Glomerular visceral epithelial cell (primary cell): ENCODE results near the gene GASK1A.

Experiments used
- DNase-seq: peaks from one replicate; pipeline ENCODE4 v3.0.0-alpha.2; 2016; ENCODE audit errors: extremely low spot score

GASK1A gene

DNA sequence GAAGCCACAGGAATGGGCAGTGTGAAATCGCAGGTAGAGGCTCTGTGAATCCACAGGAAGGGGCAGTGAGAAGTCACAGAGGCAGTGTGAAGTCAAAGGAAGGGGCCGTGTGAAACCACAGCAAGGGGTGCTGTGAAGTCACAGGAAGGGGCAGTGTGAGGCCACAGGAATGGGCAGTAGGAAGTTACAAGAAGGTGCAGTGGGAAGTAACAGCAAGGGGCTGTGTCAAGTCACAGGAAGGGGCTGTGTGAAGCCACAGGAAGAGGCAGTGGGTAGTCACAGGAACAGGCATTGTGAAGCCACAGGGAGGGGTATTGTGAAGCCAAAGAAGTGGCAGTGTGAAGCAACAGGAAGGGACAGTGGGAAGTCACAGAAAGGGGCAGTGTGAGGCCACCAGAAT is 34.1 kb downstream of the GASK1A start:
- no peak for DNase-seq

DNA sequence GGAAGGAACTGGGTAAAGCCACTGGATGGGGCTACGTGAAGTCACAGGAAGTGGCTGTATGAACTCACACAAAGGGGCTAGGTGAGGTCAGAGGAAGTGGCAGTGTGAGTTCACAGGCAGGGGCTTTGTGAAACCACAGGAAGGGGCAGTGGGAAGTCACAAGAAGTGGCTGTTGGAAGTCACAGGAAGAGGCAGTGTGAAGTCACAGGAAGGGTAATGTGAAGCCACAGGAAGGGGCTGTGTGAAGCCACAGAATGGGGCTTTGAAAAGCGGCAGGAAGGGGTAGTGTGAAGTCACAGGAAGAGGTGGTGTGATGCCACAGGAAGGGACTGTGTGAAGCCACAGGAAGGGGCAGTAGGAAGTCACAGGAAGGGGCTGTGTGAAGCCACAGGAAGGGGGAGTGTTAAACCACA is 34.6 kb downstream of the GASK1A start:
- no peak for DNase-seq

DNA sequence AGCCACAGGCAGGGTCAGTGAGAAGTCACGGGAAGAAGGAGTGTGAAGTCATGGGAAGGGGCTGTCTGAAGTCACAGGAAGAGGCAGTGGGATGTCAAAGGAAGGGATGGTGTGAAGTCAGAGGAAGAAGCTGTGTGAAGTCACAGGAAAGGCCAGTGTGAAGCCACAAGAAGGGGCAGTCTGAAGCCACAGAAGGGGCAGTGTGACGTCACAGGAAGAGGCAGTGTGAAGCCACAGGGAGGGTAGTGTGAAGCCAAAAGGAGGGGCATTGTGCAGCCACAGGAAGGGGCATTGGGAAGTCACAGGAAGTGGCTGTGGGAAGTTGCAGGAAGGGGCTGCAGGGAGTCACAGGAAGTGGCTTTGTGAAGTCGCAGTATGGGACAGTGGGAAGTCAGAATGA is 35.1 kb downstream of the GASK1A start:
- no peak for DNase-seq

DNA sequence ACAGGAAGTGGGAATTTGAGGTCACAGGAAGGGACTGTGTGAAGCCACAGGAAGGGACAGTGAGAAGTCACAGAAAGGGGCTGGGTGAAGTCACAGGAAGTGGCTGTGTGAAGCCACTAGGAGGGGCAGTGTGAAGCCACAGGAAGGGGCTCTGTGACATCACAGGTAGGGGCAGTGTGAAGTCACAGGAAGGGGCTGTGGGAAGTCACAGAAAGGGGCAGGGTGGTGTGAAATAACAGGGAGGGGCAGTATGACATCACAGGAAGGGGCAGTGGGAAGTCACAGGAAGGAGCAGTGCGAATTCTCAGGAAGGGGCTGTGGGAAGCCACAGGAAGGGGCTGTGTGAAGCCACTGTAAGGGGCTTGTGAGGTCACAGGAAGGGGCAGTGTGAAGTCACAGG is 35.8 kb downstream of the GASK1A start:
- DNase-seq = no peak

DNA sequence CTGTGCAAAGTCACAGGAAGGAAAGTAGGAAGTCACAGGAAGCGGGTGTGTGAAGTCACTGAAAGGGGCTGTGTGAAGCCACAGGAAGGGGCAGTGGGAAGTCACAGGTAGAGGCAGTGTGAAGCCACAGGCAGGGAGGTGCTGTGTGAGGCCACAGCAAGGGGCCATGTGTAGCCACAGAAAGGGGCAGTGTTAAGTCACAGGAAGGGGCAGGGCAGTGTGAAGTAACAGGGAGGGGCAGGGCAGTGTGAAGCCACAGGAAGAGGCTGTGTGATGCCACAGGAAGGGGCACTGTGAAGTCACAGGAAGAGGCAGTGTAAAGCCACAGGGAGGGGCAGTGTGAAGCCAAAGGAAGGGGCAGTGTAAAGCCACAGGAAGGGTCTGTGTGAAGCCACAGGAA is 36.5 kb downstream of the GASK1A start:
- DNase-seq = no peak

DNA sequence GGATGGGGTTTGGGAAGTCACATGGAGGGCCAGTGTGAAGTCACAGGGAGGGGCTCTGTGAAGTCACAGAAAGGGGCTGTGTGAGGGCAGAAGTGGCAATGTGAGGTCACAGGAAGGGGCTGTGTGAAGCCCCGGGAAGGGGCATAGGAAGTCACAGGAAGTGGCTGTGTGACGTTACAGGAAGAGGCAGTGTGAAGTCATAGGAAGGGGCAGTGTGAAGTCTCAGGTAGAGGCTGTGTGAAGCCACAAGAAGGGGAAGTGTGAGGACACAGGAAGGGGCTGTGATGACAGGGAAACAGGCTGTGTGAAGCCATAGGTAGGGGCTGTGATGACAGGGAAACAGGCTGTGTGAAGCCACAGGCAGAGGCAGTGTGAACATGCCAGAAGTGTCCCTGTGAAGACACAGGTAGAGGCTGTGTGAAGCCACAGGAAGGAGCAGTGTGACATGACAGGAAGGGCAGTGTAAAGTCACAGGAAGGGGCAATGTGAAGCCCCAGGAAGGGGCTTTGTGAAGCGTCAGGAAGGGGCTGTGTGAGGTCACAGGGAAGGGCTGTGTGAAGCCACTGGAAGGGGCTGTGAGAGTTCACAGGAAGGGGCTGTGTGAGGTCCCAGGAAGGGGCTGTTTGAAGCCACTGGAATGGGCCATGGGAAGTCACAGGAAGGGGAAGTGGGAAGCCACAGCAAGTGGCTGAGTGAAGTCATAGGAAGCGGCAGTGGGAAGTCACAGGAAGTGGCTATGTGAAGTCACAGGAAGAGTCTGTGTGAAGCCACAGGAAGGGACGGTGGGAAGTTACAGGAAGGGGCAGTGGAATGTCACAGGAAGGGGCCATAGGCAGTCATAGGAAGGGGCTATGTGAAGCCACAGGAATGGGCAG is 37.1 kb downstream of the GASK1A start:
- DNase-seq = no peak

DNA sequence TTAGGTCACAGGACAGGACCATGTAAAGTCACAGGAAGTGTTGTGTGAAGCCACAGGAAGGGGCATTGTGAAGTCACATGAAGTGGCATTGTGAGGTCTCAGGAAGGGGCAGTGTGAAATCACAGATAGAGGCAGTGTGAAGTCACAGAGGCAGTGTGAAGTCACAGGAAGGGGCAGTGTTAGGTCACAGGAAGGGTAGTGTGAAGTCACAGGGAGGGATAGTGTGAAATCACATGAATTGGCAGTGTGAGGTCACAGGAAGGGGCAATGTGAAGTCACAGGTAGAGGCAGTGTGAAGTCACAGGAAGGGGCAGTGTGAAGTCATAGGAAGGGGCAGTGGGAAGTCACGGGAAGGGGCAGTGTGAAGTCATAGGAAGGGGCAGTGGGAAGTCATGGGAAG is 37.9 kb downstream of the GASK1A start:
- DNase-seq = no peak

DNA sequence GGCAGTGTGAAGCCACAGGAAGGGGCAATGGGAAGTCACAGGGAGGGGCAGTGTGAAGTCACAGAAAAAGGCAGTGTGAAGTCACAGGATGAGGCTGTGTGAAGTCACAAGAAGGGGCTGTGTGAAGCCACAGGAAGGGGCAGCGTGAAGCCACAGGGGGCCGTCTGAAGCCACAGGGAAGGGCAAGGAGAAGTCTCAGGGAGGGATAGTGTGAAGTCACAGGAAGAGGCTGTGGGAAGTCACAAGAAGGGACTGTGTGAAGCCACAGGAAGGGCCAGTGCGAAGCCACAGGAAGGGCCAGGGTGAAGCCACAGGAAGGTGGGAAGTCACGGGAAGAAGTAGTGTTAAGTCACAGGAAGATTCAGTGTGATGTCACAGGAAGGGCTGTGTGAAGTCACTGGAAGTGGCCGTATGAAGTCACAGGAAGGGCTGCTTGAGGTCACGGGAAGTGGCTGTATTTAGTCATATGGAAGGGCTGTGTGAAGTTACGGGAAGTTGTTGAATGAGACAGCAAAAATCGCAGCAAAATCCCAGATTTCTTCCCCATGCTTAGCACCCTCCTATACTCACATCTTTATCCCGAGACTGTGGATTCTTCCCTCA is 38.6 kb downstream of the GASK1A start:
- DNase-seq = no peak

DNA sequence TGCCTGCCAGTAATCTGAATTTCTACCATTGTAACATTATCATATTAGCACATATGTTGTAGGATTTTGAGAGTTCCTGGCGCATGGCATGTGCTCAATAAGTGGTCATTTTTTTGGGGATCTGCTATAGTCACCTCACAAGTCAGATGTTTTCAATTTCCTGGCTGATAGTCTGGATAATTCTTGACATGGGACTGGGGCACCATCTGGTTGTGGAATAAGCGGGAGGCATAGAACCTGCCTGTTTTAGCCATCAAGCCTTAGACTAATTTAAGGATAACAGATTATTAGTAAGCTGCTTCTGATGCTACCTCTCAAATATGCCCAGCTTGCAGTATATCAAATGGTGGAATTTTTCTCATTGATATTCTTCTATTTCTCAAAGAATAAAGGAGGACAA is 39.1 kb downstream of the GASK1A start:
- DNase-seq = no peak

DNA sequence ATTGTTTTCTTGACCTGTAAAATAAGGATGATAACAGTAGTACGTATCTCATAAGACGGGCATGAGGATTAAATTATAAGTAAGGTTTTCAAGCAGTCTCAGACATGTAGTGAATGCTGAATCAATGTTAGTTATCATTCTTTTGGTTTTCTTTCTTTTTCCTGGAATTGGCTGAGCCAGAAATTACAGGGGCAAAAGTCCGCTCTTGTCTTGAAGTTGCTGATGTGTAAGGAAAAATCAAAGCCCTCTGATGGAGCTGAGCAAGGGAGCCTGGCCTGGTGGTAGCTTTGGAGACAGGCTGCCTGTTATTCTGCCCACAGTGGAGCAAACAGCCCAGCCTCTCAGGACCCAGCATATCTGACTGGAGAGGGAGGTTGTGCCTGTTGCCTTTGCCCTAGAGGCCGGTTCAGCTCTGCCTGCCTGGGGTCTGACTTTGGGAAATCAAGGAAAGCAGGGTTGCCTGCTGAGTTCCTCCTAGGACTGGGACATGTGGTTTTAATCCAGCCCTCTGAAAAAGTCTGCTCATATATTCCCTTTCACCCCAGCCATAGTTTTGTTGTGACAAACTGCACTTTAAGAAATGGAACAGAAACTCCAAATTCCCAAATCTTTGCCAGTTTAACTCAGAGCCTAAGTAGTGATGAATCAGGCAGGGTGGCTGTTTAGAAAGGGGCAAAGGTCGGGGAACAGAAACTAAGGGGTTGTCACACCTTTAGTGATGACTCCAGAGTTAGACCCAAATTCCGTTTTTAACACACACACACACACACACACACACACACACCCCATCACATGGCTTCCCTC is 40.1 kb downstream of the GASK1A start:
- no peak for DNase-seq

DNA sequence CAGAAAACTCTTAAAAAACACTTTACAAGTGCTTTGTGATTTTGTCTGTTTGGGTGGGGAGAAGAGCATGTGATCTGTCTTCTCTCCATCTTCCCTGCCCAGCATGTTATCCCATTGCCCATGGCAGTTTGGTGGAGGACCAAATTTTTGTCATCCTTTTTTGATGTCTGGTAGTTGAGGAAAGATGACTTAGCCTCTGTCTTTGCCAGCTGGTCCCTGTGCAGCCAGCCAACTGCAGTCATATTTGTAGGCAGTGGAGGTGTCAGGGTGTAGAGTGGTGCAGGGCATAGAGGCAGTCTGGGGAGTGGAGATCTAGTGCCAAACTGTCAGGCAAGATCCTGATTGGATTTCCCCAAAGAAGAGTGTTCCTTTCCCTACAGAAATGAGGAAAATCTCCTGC is 40.7 kb downstream of the GASK1A start:
- DNase-seq = no peak

DNA sequence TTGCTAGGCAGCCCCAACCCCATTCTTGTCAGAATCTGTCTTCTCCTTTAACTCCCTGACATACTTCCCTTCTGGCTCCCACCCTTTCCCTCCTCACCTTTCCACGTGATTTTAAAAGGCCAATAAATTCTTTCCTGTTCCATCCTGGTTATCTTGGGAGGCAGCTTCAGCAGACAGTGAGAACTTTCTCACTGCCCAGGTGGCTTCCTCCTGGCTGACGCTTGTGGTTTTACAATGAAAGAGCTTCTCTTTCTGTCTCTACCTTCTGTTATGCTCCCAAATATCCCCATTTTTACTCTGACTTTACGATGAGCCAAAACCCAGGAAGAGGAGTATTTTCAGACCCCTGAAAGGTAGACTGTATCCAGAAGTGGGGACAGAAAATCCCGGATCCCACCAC is 42.1 kb downstream of the GASK1A start:
- DNase-seq = no peak

DNA sequence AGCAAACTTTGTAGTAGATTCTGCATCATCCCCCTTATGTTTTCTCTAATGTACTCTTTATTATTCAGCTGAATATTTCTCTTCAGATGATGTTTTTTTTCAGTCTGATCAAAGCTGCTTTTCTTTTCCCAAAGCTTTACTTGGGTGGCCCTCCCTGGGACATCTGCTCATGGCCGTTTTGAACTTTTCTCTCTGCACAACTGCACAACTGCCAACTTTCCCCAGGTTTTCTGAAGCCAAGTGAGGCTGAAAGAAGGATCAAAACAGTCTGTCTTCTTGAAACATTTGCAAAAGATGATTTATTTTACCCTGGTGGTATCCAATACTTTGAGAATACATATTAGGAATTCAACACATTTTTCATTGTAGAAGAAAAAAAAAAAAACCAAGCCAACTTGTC is 43.0 kb downstream of the GASK1A start:
- no peak for DNase-seq

DNA sequence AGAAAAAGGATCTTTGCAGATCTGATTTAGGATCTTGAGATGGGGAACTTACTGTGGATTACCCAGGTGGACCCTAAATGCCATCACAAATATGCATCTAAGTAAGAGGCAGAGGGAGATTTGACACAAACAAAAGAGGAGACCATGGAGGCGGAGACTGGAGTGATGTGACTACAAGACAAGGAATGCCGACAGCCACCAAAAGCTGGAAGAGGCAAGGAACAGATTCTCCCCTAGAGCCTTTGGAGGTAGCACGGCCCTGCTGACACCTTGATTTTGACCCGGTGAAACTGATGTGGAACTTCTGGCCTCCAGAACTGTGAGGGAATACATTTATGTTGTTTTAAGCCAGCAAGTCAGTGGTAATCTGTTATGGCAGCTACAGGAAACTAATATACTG is 44.0 kb downstream of the GASK1A start:
- no peak for DNase-seq

DNA sequence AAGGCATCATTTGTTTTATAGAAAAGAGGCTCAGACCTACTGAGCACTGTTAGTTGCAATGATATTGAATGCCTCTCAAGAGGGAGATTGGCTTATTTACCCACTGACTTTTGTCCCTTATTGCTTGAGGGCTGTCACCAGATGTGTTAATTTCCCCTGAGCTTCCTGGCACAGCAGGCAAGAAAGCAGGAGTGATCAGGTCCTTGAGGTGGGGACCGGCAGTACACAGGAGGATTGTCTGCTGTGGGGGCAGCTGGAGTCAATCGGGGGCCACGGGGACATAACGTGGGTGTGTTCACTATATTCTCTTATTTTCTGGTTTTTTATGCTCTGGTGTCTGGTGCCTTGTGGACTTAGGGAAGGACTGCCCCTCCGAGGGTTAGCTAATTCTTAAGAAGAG is 44.6 kb downstream of the GASK1A start:
- no peak for DNase-seq

DNA sequence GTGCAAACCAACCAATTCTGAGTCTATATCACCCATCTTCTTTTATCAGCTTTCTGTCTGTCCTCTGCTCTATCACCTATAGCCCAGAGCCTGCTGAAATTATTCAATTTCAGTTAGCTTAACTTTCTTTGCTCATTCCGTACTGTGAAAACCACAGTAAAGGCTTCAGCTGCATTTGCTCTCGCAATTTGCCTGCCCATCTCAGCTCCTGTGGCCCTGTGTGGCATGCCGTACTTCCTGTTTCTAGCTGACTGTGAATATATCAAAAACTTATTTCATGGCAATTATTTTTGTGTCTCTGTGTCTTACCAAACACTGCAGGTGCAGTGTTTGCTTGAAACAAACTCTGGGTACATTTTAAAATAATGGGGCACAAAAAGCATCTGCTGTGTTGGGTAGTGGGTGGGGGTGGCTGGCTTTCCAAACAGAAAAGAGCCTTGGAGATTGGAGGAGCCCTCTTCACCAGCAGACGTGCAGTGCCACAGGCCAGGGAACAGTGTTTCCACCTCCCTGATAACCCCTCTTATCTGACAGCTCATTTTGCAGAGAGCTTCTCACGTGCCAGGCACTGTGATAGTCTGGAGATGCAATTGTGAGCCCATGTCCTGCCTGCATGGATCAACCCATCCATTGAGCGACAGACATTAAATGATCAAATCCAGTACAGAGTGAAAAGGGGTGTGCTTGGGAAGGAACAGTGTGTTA is 45.2 kb downstream of the GASK1A start:
- no peak for DNase-seq

DNA sequence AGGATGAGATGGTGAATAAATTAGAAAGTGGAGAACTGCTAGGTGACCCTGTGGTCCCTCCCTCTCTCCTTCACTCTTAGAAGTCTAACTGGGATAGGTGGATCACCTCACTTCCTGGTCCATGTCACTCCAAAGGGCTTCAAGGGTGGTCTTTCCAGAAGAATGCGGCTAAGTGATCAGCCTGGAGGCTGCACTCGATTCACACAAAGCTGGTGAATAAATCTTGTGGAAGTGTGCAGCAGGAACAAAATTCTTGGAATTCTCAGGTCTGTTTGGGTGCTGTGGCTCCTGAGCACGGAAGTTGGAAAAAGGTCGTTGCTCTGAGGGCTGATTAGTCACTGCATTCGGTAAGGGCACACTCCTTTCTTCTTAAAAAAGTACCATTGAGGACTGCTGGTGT is 46.3 kb downstream of the GASK1A start:
- no peak for DNase-seq

DNA sequence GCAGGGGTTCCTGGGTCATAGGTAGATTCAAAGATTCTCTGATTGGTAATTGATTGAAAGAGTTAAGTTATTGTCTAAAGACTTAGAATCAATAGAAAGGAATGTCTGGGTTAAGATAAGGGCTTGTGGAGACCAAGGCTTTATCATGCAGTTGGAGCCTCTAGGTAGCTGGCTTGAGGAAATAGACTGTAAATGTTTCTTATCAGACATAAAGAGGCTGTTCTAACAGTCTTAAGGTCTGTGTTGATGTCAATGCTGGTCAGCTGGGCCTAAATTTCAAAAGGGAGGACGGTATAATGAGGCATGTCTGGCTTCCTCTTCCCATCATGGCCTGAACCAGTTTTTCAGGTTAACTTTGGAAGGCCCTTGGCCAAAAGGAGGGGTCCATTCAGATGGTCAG is 48.9 kb downstream of the GASK1A start:
- DNase-seq = no peak

DNA sequence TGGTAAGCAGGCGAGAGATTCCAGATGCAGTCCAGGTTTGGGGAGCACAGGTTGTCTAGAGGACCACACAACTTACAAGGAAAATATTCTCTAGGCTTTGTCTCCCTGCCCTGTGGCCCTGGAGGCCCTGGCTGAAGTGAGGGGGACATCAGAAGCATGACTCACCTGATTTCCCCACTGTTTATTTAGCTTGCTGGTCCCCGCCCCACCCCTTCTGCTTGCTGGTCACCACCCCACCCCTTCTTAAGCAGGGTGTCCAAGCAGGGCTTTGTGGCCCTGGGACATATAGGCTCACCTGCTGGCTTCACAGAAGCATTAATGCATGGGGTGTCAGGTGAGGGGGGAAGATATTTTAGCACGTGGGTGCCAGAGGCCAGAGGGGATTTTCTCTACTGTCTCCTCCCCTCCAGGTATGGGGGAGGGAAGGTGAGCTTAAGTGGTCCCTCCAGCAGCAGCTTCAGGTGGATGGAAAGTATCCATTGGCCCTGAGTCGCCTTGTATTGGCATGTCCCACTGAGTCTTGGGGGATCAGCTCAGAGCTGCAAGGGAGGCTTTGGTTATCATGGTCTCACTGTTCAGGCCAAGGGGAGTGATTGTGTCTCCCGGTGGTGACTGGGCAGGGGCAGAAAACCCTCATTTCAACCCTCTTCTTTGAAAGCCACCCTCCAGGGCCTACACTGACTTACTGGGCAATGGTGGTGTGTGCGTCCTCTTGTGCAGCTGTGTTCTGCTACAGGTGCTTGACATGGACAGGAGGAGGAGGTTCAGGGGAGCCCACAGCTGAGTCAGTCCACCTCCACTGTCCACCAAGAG is 49.8 kb downstream of the GASK1A start:
- DNase-seq = no peak

DNA sequence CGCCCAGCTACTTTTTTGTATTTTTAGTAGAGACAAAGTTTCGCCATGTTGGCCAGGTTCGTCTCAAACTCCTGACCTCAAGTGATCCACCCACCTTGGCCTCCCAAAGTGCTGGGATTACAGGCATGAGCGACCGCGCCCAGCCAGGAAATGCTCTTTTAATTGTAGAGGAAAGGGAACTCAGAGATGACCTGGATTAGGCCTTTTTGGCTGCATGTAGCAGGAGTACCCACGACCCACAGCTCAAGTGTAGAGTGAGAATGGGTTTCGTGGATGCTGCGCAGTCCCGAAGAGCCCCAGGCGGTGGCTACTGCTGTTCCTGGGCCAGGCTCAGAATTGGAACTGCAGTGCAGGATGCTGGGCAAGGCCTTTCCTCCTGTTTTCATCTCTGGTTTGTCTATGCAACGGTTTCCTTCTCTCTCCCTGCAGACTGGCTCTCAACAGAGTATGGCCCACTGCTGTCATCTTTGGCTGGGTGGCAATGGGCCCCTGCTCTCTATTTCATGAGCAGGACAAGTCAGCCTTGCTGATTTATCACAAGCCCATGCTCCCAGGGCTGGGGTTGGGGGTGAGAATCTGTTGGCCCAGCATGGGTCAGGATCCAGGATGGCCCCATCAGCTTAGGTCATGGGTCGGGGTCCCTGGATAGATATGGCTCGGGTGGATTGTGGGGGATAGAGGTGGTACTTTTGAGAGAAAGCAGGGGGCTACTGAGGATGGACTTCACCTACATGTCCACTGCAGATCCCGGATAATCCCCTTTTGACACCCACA is 51.2 kb downstream of the GASK1A start:
- no peak for DNase-seq

DNA sequence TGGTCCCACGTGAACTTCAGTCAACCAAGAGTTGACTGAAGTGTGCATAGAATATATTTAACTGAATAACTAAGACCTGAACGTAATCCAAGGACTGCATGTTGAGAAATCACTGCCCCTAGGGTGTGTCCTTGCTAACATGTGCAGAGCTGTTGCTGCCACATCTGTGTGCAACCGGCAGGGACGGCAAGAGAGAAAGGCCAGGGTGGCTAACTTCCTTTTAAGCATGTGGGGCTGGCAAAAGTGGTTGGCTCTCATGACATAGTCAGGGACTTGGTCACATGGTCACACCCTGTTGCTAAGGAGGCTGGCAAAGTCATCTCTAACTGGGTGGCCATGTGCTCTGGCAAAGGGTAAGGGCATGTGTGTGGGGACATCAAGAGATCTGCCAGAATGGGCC is 52.4 kb downstream of the GASK1A start:
- no peak for DNase-seq
